GM23248 (cell line): Measurements from ENCODE around the gene RAB3B.

Experiments
- EZH2 ChIP-seq: fragments of 200-600 bp; sonication (generic); IDR thresholded peaks from 2 replicates; pipeline ENCODE4 v1.6.1; 2018; ENCODE audit warnings: antibody characterized with exemption, mild to moderate bottlenecking; ENCODE audit not compliant: insufficient read depth, poor library complexity, severe bottlenecking
- EZH2phosphoT487 ChIP-seq: fragments of 200-600 bp; sonication (generic); IDR thresholded peaks from 2 replicates; pipeline ENCODE4 v1.6.1; 2018; ENCODE audit warnings: antibody characterized with exemption, moderate library complexity, mild to moderate bottlenecking, low read depth; ENCODE audit not compliant: insufficient read depth

DNA sequence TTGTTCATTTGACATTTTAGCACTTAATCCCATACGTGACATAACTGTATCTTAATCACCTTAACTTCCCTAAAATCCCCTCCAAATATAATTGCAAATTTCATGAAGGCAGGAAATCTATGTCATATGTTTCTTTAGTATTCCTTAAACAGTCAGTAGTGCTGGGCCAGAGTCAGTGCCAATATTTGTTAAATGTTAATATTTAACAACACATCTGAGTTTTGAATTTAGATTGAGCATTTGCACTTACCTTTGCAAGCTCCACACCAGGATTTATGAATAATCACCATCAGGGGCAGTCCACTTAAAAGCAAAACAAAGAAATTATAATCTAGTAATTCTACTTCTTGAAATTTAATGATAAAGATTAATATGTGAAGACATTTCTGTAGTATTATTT lies 37.8 kb upstream of the RAB3B start:
- TF ChIP-seq EZH2 (no peak), EZH2phosphoT487 (no peak)
